Memory B cell (primary cell): Measurements from ENCODE around the gene CCDC112.

Experiments used
- ATAC-seq: fragments of 150-1000 bp; cut with Tn5 transposase; 2 replicates; pipeline ENCODE4 v1.10.0; 2021; ENCODE audit warnings: low read depth, mild to moderate bottlenecking, moderate library complexity
- DNase-seq, 2 donors: peaks; one replicate each; pipeline ENCODE4 v3.0.0; 2022; ENCODE audit warnings: low spot score in 2 of 2
- H3K27ac Mint-ChIP-seq: one replicate; pipeline ENCODE4 v1.8.0; 2022; ENCODE audit warnings: mild to moderate bottlenecking, moderate library complexity, mixed read lengths
- H3K27me3 Mint-ChIP-seq: one replicate; pipeline ENCODE4 v1.8.0; 2022; ENCODE audit warnings: mixed read lengths
- H3K36me3 Mint-ChIP-seq: one replicate; pipeline ENCODE4 v1.8.0; 2022; ENCODE audit warnings: mild to moderate bottlenecking, mixed read lengths
- H3K4me1 Mint-ChIP-seq: one replicate; pipeline ENCODE4 v1.8.0; 2022; ENCODE audit warnings: mixed read lengths
- H3K4me3 Mint-ChIP-seq: one replicate; pipeline ENCODE4 v1.8.0; 2022; ENCODE audit warnings: mild to moderate bottlenecking, moderate library complexity, mixed read lengths
- H3K9me3 Mint-ChIP-seq: one replicate; pipeline ENCODE4 v1.8.0; 2022; ENCODE audit warnings: mixed read lengths

CCDC112 gene

DNA sequence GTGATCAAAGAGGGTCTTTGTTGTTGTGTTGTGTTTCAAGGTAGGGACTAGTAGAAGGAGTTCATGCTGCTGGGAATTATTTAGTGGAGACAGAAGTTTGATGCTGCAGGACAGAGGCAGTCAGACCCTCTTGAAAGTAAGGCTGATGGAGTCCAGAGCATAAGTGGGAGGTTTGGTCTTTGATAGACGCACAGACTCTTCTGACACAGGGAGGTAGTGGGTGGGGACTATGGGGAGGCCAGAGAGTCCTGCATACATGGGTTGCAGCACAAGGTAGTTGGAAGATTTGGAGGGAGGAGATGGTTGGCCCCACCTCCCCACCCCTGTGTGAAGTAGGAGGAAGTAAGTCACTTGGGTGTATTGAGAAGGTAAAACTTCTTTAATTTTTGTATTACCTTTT, 2.4 kb upstream of the CCDC112 start:
- DNase-seq: no peak
- H3K27me3 Mint-ChIP-seq: peaks cover 2% of the 10 kb centered on the region
- no peaks in the 10 kb centered on the region for H3K9me3 Mint-ChIP-seq
- H3K27ac Mint-ChIP-seq: peak overlapping the region; percentile 0
- no peaks in the 10 kb centered on the region for H3K36me3 Mint-ChIP-seq
- peaks cover 12% of the 10 kb centered on the region for H3K4me1 Mint-ChIP-seq
- no peak for ATAC-seq
- H3K4me3 Mint-ChIP-seq: no peak overlapping the region

DNA sequence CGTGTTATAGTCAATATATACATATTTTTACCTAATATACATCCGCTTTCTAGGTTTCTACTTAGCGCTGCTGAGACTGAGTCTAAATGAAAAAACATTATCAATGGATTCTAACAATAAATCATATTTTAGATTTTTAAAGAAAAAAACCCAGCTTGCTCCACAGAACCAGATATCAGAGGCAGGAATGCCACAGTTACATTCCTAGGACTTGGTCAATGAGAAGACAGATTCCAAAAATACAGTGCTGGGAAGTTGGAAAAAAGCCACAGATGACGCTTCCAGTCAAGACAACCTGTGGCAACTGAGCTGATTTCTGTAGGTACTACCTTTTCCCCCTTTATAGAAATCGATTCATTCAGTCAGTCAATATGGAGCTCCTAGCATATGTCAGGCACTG, 577 bp upstream of the CCDC112 start:
- H3K27me3 Mint-ChIP-seq: no peaks in the 10 kb centered on the region
- DNase-seq (no peak), ATAC-seq (no peak)
- peaks cover under 1% of the 10 kb centered on the region for H3K9me3 Mint-ChIP-seq
- no peak overlapping the region for H3K4me3 Mint-ChIP-seq
- H3K4me1 Mint-ChIP-seq: peaks cover 12% of the 10 kb centered on the region
- H3K27ac Mint-ChIP-seq: no peak overlapping the region
- H3K36me3 Mint-ChIP-seq: peaks cover under 1% of the 10 kb centered on the region

DNA sequence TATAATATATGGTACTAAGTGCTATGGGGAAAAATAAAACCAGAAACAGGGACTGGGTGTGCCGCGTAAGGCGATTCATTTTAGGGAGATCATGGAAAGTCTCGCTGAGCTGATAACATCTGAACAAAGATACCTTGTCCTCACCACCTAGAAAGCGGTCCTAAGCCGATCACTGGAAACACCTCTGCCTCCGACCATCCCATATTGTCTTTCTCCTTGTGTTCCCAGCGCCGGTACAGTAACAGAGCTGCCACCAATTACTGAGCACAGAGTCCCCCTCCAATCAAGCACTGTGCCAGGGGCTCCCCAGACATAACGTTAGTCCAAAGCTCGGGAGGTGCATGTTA, 704 bp downstream of the CCDC112 start:
- no peaks in the 10 kb centered on the region for H3K27me3 Mint-ChIP-seq
- H3K27ac Mint-ChIP-seq: peak overlapping the region; percentile 24
- no peak for ATAC-seq
- no peak for DNase-seq
- H3K36me3 Mint-ChIP-seq: peaks cover 5% of the 10 kb centered on the region
- H3K4me3 Mint-ChIP-seq: peak overlapping the region; percentile 86
- H3K9me3 Mint-ChIP-seq: peaks cover 6% of the 10 kb centered on the region
- H3K4me1 Mint-ChIP-seq: peaks cover 15% of the 10 kb centered on the region

DNA sequence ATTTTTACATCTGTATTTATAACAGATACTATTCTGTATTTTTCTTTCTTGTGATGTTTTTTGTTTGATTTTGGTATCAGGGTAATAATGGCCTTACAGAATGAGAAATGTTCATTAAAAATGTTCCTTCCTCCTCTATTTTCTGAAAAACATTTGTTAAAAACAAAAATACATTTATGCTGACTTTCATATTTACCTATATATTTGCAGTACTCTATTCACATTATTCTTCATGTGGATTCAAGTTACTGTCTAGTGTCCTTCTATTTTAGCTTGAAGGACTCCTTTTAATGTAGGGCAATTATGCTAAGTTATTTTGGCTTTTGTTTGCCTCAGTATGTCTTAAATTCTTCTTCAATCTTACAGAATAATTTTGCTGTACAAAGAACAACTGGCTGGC, 5.1 kb downstream of the CCDC112 start:
- ATAC-seq: no peak
- H3K9me3 Mint-ChIP-seq: peaks cover 6% of the 10 kb centered on the region
- no peaks in the 10 kb centered on the region for H3K27me3 Mint-ChIP-seq
- no peak for DNase-seq
- H3K4me3 Mint-ChIP-seq: no peak overlapping the region
- H3K4me1 Mint-ChIP-seq: peaks cover 14% of the 10 kb centered on the region
- no peak overlapping the region for H3K27ac Mint-ChIP-seq
- H3K36me3 Mint-ChIP-seq: peaks cover 7% of the 10 kb centered on the region

DNA sequence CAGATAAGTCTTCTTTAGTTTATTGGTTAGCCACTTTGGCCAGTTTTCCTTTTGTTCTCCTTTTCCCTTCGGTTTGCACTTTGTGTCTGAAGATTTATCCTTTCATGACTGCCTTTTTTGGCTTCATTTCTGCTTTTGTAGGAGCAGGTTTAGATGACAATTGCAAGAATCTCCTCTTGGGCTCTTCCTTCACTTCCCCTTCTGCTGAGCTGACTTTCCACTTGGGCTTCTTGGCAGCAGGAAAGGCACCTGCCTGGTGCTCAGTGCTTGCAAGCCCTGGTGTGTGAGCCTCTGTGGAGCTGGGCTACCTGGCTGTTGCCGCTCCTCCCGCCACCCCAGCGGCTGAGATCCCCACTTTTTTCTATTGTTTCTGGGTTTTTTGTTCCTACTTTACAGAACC, 7.3 kb downstream of the CCDC112 start:
- H3K4me3 Mint-ChIP-seq: no peak overlapping the region
- H3K27ac Mint-ChIP-seq: no peak overlapping the region
- H3K27me3 Mint-ChIP-seq: no peaks in the 10 kb centered on the region
- peaks cover 6% of the 10 kb centered on the region for H3K9me3 Mint-ChIP-seq
- ATAC-seq (no peak), DNase-seq (no peak)
- H3K4me1 Mint-ChIP-seq: peaks cover 13% of the 10 kb centered on the region
- peaks cover 7% of the 10 kb centered on the region for H3K36me3 Mint-ChIP-seq

DNA sequence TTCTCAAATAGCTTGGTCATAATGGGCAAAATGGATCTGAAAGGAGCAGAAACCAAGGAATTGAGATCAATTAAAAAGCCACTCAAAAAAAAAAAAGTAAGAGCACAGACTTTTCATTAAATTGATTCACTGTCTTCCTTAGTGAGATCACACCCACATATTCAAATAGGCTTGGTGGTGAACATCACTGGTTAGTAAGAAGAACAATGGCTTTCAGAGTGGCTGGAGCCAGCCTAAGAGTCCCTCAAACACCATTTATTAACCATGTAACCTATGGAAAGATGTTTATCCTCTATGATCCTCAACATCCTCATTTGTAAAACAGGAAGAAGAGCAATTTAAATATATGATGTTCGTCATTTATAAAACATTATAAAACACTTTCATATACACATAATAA, 12.4 kb downstream of the CCDC112 start:
- DNase-seq (no peak), ATAC-seq (no peak)
- H3K27me3 Mint-ChIP-seq: no peaks in the 10 kb centered on the region
- peaks cover 6% of the 10 kb centered on the region for H3K36me3 Mint-ChIP-seq
- peaks cover 8% of the 10 kb centered on the region for H3K4me1 Mint-ChIP-seq
- H3K4me3 Mint-ChIP-seq: no peak overlapping the region
- H3K9me3 Mint-ChIP-seq: no peaks in the 10 kb centered on the region
- H3K27ac Mint-ChIP-seq: no peak overlapping the region

DNA sequence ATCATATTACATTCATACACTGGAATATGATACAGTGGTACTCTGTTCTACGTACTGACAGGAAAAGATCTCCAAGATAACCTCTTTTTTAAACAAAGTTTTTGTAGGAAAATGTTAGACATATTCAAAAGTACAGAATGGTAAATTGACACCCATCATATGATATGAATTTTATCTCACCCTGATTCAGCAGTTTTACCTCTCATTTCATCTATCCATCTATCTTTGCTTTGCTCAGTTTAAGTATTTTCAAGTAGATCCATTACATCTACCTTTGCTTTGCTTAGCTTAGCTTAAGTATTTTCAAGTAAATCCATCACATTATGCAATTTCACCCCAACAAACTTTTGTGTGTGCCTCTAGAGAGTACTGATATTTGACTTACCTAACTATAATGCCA, 14.3 kb downstream of the CCDC112 start:
- Mint-ChIP-seq H3K4me1 (peaks cover 8% of the 10 kb centered on the region), H3K27ac (no peak overlapping the region), H3K27me3 (no peaks in the 10 kb centered on the region), H3K4me3 (no peak overlapping the region), H3K9me3 (no peaks in the 10 kb centered on the region), H3K36me3 (peaks cover 5% of the 10 kb centered on the region)
- no peak for DNase-seq
- ATAC-seq: no peak

DNA sequence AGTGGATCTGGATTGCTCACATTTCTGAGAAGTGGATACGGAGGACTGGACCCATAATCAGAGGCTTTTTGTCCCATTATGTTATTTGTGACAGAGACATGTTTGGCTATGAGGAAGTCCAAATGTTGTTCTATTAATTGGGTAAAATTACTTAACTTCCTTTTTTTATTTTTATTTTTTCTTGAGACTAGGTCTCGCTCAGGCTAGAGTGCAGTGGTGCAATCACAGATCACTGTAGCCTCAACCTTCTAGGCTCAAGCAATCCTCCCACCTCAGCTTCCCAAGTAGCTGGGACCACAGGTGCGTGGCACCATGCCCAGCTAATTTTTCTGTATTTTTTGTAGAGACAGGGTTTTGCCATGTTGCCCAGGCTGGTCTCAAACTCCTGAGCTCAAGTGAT, 21.9 kb downstream of the CCDC112 start:
- DNase-seq (no peak), ATAC-seq (peak; percentile 77)
- Mint-ChIP-seq H3K4me3 (no peak overlapping the region), H3K4me1 (peaks cover 14% of the 10 kb centered on the region), H3K36me3 (peaks cover 9% of the 10 kb centered on the region), H3K27me3 (no peaks in the 10 kb centered on the region), H3K27ac (peak overlapping the region; percentile 58), H3K9me3 (no peaks in the 10 kb centered on the region)

DNA sequence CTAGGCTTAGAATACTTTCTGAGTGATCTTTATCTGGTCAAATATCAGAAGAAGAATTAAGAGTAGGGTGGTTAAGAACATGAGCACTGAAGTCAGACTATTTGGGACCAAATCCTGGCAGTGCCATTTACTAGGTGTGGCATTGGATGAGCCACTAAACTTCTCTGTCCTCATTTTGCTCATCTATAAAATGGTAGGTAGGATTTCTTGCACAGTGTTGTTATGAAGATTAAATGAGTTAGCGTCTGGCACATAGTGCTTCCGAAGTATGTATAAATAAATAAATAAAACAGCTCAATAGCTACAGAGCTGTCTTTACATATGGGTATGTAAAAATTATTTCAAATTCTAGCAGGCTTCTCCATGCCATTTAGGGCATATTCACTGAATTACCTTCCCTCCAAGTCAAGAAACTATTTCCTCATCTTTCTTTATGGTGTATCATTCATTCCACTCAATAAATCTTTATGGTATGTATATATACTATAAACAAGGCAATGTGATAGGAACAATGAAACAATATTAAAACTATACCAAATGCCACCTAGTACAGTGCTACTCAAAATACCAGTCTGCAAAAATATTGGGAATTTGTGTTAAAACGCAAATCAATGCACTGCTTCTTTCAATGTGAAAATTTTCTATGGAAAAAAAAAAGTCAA, 24.0 kb downstream of the CCDC112 start:
- Mint-ChIP-seq H3K9me3 (no peaks in the 10 kb centered on the region), H3K4me1 (peaks cover 14% of the 10 kb centered on the region), H3K4me3 (no peak overlapping the region), H3K27ac (no peak overlapping the region), H3K27me3 (no peaks in the 10 kb centered on the region), H3K36me3 (peaks cover 9% of the 10 kb centered on the region)
- ATAC-seq: no peak
- no peak for DNase-seq

DNA sequence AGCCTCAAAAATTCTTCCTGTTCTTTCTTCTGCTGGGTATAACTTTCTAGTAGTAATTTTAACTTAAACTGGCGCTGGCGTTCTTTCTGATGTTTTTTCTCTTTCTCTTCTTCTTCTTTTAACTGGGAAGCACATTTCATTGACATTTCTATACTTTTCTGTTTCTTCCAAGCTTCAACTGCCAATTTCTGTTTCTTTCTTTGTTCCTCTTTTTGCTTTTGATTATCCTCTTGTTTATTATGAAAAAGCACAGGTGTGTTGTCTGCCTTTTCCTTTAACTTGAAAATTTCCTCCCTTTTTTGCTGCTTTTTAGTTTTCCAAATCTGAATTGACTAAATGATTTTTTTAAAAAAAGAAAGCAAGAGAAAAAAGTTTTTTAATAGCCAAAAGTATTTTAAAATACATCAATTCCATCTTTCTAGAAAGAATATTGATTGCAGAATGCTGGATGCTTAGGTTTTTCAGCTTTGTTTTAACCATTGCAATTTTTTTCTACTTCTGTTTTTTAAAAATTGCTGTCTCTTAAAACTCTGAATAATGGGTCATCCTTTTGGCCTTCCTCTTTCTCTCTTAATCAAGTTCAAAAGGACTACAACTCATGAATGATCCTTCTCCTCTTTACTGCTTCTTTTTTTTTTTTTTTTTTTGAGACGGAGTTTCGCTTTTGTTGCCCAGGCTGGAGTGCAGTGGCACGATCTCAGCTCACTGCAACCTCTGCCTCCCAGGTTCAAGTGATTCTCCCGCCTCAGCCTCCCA, 25.0 kb downstream of the CCDC112 start:
- Mint-ChIP-seq H3K4me3 (peak overlapping the region; percentile 2), H3K27me3 (no peaks in the 10 kb centered on the region), H3K27ac (peak overlapping the region; percentile 9), H3K36me3 (peaks cover 9% of the 10 kb centered on the region), H3K4me1 (peaks cover 14% of the 10 kb centered on the region), H3K9me3 (no peaks in the 10 kb centered on the region)
- ATAC-seq (peak; percentile 47), DNase-seq (no peak)

DNA sequence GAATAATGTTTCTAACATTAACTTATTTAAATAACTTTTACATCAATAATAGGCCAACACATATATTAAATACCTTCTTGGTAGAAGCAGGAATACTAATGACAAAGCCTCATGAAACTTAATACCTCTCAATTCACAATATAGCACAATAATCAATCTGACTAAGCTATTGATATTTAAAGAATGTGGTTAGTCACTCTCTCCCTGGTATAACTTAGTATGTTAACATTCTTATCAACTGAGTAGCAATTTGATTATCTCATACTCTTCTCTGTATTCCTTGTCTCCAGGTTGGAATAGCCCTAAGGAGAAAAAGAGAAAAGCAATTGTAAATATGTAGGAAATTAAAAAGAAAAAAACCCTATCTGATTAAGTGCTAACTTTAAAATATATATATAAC, 28.8 kb downstream of the CCDC112 start:
- peaks cover 15% of the 10 kb centered on the region for H3K4me1 Mint-ChIP-seq
- peaks cover 6% of the 10 kb centered on the region for H3K36me3 Mint-ChIP-seq
- H3K27ac Mint-ChIP-seq: no peak overlapping the region
- DNase-seq: no peak
- no peaks in the 10 kb centered on the region for H3K27me3 Mint-ChIP-seq
- no peaks in the 10 kb centered on the region for H3K9me3 Mint-ChIP-seq
- H3K4me3 Mint-ChIP-seq: no peak overlapping the region
- ATAC-seq: no peak

DNA sequence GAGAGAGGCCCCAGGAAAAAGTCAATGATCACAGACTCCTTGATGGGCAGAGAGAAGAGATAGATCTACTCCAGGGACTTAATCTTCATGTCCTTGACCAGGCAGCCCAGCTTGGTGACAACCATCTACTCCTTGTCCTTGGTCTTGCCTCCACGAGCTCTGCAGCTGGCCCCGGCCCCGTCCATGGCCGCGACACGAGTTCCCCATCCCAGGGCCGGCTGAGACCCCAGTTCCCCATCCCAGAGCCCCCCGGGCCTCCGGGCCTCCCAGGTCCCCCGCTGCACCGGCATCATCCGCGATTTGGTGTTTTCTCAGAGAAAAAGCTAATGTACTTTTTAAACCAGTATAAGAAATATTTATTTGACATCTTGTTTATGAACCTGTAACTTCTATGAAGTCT, 31.2 kb downstream of the CCDC112 start:
- no peak for DNase-seq
- H3K9me3 Mint-ChIP-seq: no peaks in the 10 kb centered on the region
- peaks cover 18% of the 10 kb centered on the region for H3K4me1 Mint-ChIP-seq
- peaks cover 1% of the 10 kb centered on the region for H3K36me3 Mint-ChIP-seq
- H3K27me3 Mint-ChIP-seq: no peaks in the 10 kb centered on the region
- no peak overlapping the region for H3K4me3 Mint-ChIP-seq
- no peak overlapping the region for H3K27ac Mint-ChIP-seq
- ATAC-seq: no peak

DNA sequence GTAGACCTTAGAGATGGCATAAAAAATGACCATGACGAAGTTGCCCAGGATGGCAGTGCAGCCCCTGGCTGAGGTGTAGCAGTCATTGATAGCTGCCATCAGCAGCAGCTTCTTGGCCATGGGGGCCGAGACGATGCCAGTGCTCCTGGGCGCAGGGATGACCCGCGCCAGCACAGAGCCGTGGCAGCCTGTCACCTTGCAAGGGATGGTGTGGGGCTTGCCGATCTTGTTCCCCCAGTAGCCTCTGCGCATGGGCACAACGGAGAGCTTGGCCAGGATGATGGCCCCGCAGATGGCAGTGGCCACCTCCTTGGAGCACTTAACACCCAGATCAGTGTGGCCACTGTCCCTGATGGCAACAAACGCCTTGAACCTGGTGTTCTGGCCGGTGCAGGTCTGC, 31.7 kb downstream of the CCDC112 start:
- no peak for DNase-seq
- H3K9me3 Mint-ChIP-seq: no peaks in the 10 kb centered on the region
- no peak for ATAC-seq
- peaks cover 1% of the 10 kb centered on the region for H3K36me3 Mint-ChIP-seq
- no peak overlapping the region for H3K27ac Mint-ChIP-seq
- H3K4me1 Mint-ChIP-seq: peaks cover 19% of the 10 kb centered on the region
- H3K4me3 Mint-ChIP-seq: no peak overlapping the region
- no peaks in the 10 kb centered on the region for H3K27me3 Mint-ChIP-seq

DNA sequence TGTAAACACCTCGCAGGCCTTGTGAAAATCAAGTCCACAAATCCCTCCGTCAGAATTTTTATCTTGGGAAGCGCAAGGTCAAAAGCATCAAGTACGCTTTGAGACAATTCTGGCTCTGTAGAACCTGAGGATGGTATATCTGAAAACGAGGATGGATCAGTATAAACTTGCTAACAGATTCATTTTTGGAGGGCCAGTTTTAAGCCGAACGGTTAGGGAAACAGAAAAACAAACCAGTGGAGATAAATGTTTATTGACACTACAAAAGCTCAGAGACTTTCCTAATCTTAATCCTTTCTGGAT, 33.4 kb downstream of the CCDC112 start:
- H3K36me3 Mint-ChIP-seq: peaks cover 1% of the 10 kb centered on the region
- DNase-seq (no peak), ATAC-seq (no peak)
- peak overlapping the region; percentile 95 for H3K4me3 Mint-ChIP-seq
- peaks cover 30% of the 10 kb centered on the region for H3K4me1 Mint-ChIP-seq
- H3K27ac Mint-ChIP-seq: peak overlapping the region; percentile 85
- no peaks in the 10 kb centered on the region for H3K9me3 Mint-ChIP-seq
- H3K27me3 Mint-ChIP-seq: no peaks in the 10 kb centered on the region
